T-helper 1 cell treated with Interleukin-12 subunit alpha and Interleukin-12 subunit beta and Interleukin-4 antibody, amounts not matched to agents 30 ng/mL and 1 ng/mL, for 36 hours (primary cell): ENCODE results near the gene LRRC8A. TPM values are rescaled to one million over a fixed set of nuclear protein-coding genes. Genes with fewer than 3 reads are reported as not detected.
"Not testable (repeated sequence)": the region's sequence is repeated elsewhere in the genome, so short reads cannot be mapped to it uniquely, and the experiment has no call there.

Source experiments
- intact Hi-C: fragments of 100-400 bp; cut with micrococcal nuclease; formaldehyde crosslinking; loops from one replicate; pipeline ENCODE4 v1.15.1; 2024
- total RNA-seq: library from RNA; stranded (reverse); gene quantifications from 2 replicates; pipeline ENCODE4 v1.2.3, GENCODE V29; 2022

Gene LRRC8A
- total RNA-seq, 1 donor from 2014 or later = 60.1 TPM

DNA sequence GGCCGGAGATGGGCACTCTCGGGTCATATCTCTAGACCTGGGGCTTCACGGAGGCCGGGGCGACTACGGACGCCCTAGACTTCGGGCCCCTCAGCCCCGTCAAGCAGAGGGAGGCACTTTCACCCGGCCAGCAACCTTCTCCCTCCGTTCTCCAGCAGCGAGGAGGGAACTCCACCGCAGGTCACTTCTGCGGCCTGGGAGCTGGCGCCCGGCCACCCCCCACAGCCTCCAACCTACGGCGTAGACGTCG lies 65.3 kb downstream of the LRRC8A start:
- intact Hi-C loops = loop anchor here (1.0 to 5.0 kb wide), 19 partner anchors 19 to 880 kb away; partner anchors contain the start of genes CRAT, DOLPP1, DYNC2I2 and ENDOG

DNA sequence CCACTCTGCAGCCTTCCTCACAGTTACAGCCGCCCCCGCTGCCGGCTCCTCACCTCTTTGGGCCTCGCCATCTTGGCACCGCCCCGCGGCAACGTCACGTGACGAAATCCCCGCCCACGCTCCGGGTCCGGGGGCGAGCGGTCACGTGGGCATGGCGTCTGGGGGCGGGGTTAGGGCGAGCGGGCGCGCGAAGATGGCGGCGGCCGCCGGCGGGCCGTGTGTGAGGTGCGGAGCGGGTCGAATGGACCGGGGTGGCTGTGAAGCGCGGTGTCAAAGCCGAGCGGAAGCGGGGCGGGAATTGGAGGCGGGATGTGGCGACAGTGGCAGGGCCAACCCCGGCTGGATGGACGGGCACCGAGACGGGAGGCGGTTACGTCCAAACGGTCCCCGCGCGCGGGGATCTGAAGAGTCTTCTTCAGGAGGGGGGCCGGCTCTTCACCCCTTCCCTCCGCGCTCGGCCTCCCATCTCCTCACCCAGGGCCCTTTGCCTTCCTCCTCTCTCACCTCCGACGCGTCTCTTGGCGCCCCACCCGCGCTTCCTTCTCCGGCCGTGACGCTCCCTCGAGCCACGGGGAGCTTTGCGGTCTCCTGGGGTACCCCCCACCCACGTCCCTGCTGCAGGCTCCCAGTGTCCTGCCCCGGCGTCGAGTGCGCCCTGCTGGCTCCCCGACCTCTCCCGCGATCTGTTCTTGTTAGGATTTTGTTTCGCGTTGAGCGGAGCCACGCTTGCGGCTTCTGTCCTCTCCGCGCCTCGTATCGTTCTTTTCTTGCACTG lies 65.8 kb downstream of the LRRC8A start, which contains the start of the genes DOLK and NUP188:
TSS of gene DOLK (minus strand) at position 77 of the 775 bp plus-strand sequence. CDS start 300 bp downstream, outside the sequence.
TSS of gene NUP188 (plus strand) at position 173 of the 775 bp plus-strand sequence. CDS start at position 194, 21 bp downstream.
- intact Hi-C loops = loop anchor here (1.0 to 5.0 kb wide), 19 partner anchors 19 to 880 kb away; partner anchors contain the start of genes CRAT, DOLPP1, DYNC2I2 and ENDOG

DNA sequence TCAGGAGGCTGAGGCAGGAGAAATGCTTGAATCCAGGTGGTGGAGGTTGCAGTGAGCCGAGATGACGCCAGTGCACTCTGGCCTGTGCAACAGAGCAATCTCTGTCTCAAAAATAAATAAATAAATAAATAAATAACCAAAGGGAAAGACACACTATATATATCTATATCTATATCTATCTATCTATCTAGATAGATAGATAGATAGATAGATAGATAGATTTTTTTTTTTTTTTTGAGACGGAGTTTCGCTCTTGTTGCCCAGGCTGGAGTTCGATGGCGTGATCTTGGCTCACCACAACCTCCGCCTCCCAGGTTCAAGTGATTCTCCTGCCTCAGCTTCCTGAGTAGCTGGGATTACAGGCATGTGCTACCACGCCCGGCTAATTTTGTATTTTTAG lies 79.5 kb downstream of the LRRC8A start:
- intact Hi-C loops = not testable (repeated sequence)

Other genes with a start within 250 kb of the LRRC8A start
- 36.8 and 38.3 TPM in 2 replicates for gene DYNC2I2, start 225.3 kb upstream of the LRRC8A start, total RNA-seq
- 448 and 465 TPM in 2 replicates for gene SET, start 192.9 kb upstream of the LRRC8A start, total RNA-seq
- gene PKN3, start 179.6 kb upstream of the LRRC8A start, total RNA-seq = 10.7 and 11.1 TPM in 2 replicates
- gene ZDHHC12, start 158.0 kb upstream of the LRRC8A start, total RNA-seq = 68.7 and 69.9 TPM in 2 replicates
- gene ZER1, start 110.2 kb upstream of the LRRC8A start, total RNA-seq = 22.7 and 23.7 TPM in 2 replicates
- 23.0 and 24.0 TPM in 2 replicates for gene TBC1D13, start 94.9 kb upstream of the LRRC8A start, total RNA-seq
- 12.8 and 14.1 TPM in 2 replicates for gene ENDOG, start 63.6 kb upstream of the LRRC8A start, total RNA-seq
- 93.1 and 105 TPM in 2 replicates for gene SPOUT1, start 52.3 kb upstream of the LRRC8A start, total RNA-seq
- 13.9 and 14.9 TPM in 2 replicates for gene KYAT1, start 183 bp upstream of the LRRC8A start, total RNA-seq
- 2.7 and 2.9 TPM in 2 replicates for gene PHYHD1, start 38.8 kb downstream of the LRRC8A start, total RNA-seq
- 11.4 and 13.1 TPM in 2 replicates for gene DOLK, start 65.5 kb downstream of the LRRC8A start, total RNA-seq
- gene NUP188, start 65.6 kb downstream of the LRRC8A start, total RNA-seq = 103 and 105 TPM in 2 replicates
- 87.4 and 93.5 TPM in 2 replicates for gene SH3GLB2, start 146.2 kb downstream of the LRRC8A start, total RNA-seq
- gene MIGA2, start 154.5 kb downstream of the LRRC8A start, total RNA-seq = 49.9 and 50.2 TPM in 2 replicates
- 19.0 and 21.5 TPM in 2 replicates for gene DOLPP1, start 199.0 kb downstream of the LRRC8A start, total RNA-seq
- 15.0 and 15.2 TPM in 2 replicates for gene CRAT, start 228.7 kb downstream of the LRRC8A start, total RNA-seq
- 109 and 121 TPM in 2 replicates for gene PTPA, start 229.3 kb downstream of the LRRC8A start, total RNA-seq